Retinal pigment epithelial cell (primary cell): ENCODE measurements around the gene ZC3H15.
A peak's percentile ranks its signal among the peaks of the same experiment; 100 is the strongest.
"Not testable (repeated sequence)": the region's sequence is repeated elsewhere in the genome, so short reads cannot be mapped to it uniquely, and the experiment has no call there.

ENCODE experiments used
- DNase-seq: peaks from one replicate; pipeline ENCODE4 v3.0.0-alpha.2; 2010; ENCODE audit warnings: low read depth
- H3K4me3 ChIP-seq: 2 replicates; pipeline ENCODE4 v1.5.1; 2011; ENCODE audit warnings: mild to moderate bottlenecking, low read length, control low read depth, moderate library complexity
- CTCF ChIP-seq: conservative IDR thresholded peaks from 2 replicates; pipeline ENCODE4 v1.5.1; 2011; ENCODE audit warnings: low read depth, low read length, control low read depth, inconsistent platforms

Gene ZC3H15

GRCh38 chr2:186485871-186486650, at the start of gene ZC3H15:
Gene ZC3H15, plus strand, starts transcription at chr2:186486260. Its CDS starts 123 bp downstream, at chr2:186486383.
- DNase-seq = peak; percentile 89

GRCh38 chr2:186437719-186438118, 48.3 kb upstream of the ZC3H15 start:
- H3K4me3 ChIP-seq = no peak overlapping the region
- no peak for TF ChIP-seq CTCF
- no peak for DNase-seq

More at GRCh38 chr2:186485871-186486650, at the start of gene ZC3H15:
- peak within 1 kb of the TSS; percentile 91 for H3K4me3 ChIP-seq
- no peak for TF ChIP-seq CTCF

- DNase-seq, H3K4me3 ChIP-seq: not testable (repeated sequence)
Measured at GRCh38 chr2:186439673-186440095, 46.4 kb upstream of the ZC3H15 start.

GRCh38 chr2:186440506-186440905, 45.6 kb upstream of the ZC3H15 start:
- no peak for DNase-seq
- no peak overlapping the region for H3K4me3 ChIP-seq
- TF ChIP-seq CTCF = no peak

- no peak for DNase-seq
- H3K4me3 ChIP-seq = no peak overlapping the region
- TF ChIP-seq CTCF = no peak
Measured at GRCh38 chr2:186442885-186443284, 43.2 kb upstream of the ZC3H15 start.

GRCh38 chr2:186443851-186444250, 42.2 kb upstream of the ZC3H15 start:
- TF ChIP-seq CTCF = no peak
- no peak overlapping the region for H3K4me3 ChIP-seq
- no peak for DNase-seq

GRCh38 chr2:186445506-186445905, 40.6 kb upstream of the ZC3H15 start:
- no peak overlapping the region for H3K4me3 ChIP-seq
- TF ChIP-seq CTCF = no peak
- no peak for DNase-seq
